Measurements from ENCODE around the gene S100A8. TPM values are rescaled to one million over a fixed set of nuclear protein-coding genes. Genes with fewer than 3 reads are reported as not detected.

The S100A8 gene
- total RNA-seq, 2 donors from 2014 or later: 19.1 to 37.1 TPM

DNA sequence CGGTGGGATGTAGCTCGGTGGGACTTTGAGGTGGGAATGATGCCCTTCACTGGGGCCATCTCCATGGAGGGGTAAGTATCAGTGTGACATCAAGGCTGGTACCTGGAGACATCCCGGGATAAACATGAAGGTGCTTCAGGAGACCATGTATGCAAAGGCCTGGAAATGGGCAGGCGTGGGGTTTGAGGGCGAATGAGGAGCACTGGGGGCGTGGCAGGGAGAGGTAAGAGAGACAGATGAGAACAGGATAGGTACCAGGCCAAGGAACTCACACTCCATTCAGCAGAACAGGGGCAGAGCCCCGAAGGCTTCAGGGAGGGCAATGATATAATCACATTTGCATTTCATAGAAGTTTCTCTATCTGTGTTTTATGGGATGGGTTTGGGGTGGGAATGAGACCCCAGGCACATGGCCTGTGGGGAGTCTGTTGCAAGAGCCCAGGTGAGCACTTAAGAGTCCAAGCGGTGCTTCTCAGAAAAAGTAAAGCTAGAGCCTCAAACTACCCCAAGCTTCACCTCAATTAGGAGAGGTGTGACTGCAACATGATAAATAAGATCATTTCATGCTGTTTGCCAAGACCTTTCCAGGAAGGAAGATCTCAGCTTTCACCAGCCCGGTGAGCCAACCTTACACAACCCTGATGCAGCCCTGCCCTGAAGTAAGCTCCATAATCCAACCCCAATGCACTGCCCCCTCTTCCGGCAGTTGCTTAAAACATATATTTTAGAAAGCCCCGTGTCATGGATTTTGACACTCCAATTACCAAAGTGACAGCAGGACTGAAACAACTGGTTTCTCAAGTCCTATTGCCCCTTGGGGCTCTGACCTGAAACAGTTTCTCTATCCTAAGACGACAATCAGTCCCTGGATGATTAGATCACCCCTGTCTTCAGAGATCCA is 25.9 kb downstream of the S100A8 start:
- no peaks in the 10 kb centered on the region for H3K36me3 ChIP-seq
- peak; percentile 42 for DNase-seq (ENCODE audit: low spot score)
- TF ChIP-seq, protein P1, sequence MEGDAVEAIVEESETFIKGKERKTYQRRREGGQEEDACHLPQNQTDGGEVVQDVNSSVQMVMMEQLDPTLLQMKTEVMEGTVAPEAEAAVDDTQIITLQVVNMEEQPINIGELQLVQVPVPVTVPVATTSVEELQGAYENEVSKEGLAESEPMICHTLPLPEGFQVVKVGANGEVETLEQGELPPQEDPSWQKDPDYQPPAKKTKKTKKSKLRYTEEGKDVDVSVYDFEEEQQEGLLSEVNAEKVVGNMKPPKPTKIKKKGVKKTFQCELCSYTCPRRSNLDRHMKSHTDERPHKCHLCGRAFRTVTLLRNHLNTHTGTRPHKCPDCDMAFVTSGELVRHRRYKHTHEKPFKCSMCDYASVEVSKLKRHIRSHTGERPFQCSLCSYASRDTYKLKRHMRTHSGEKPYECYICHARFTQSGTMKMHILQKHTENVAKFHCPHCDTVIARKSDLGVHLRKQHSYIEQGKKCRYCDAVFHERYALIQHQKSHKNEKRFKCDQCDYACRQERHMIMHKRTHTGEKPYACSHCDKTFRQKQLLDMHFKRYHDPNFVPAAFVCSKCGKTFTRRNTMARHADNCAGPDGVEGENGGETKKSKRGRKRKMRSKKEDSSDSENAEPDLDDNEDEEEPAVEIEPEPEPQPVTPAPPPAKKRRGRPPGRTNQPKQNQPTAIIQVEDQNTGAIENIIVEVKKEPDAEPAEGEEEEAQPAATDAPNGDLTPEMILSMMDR (IDR thresholded peaks at IDR 0.05): no peak
- H3K4me1 ChIP-seq: no peaks in the 10 kb centered on the region
- no peaks in the 10 kb centered on the region for H3K9me3 ChIP-seq
- no peak overlapping the region for H3K4me3 ChIP-seq
- H3K27me3 ChIP-seq: no peaks in the 10 kb centered on the region
- no peak overlapping the region for H3K27ac ChIP-seq

GRCh38 chr1:153364156-153364555 is 26.7 kb downstream of the S100A8 start:
- no peak for DNase-seq (ENCODE audit: low spot score)
- H3K9me3 ChIP-seq: no peaks in the 10 kb centered on the region
- no peaks in the 10 kb centered on the region for H3K27me3 ChIP-seq
- no peak overlapping the region for H3K4me3 ChIP-seq
- no peaks in the 10 kb centered on the region for H3K36me3 ChIP-seq
- TF ChIP-seq, protein P1 (IDR thresholded peaks at IDR 0.05): no peak
- no peak overlapping the region for H3K27ac ChIP-seq
- H3K4me1 ChIP-seq: no peaks in the 10 kb centered on the region

GRCh38 chr1:153363641-153364040 is 27.2 kb downstream of the S100A8 start:
- TF ChIP-seq, protein P1 (IDR thresholded peaks at IDR 0.05): no peak
- DNase-seq (ENCODE audit: low spot score): peak; percentile 21
- H3K27ac ChIP-seq: no peak overlapping the region
- H3K27me3 ChIP-seq: no peaks in the 10 kb centered on the region
- H3K9me3 ChIP-seq: no peaks in the 10 kb centered on the region
- H3K36me3 ChIP-seq: no peaks in the 10 kb centered on the region
- no peaks in the 10 kb centered on the region for H3K4me1 ChIP-seq
- H3K4me3 ChIP-seq: no peak overlapping the region

DNA sequence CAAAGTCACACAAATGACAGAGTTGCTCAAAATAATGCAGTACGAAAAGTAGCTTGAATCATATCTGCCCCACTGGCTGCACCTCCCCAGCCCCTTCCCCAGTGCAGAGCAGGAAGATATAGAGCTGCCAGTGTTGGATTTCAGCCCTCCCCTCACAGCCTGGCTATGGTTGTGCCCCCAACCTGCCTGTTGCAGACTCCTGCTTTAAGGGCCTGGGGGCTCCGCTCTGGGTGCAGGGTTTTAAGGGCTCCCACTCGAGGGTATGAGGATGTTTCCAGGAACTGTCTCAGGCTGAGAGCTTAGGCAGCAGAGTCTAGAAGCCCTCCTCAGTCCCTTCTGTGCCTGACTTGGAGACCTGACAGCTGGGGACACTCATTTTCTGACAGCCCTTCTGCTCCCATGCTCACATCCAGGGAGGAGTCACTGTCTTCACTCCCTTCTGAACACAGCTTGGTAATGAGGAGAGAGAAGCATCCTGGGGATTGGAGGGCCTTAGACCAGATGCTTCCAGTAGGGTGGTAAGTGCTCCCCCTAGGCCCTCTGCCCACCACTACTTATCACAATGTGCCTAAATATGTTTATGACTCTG is 28.6 kb downstream of the S100A8 start:
- TF ChIP-seq, protein P1 (IDR thresholded peaks at IDR 0.05): no peak

DNA sequence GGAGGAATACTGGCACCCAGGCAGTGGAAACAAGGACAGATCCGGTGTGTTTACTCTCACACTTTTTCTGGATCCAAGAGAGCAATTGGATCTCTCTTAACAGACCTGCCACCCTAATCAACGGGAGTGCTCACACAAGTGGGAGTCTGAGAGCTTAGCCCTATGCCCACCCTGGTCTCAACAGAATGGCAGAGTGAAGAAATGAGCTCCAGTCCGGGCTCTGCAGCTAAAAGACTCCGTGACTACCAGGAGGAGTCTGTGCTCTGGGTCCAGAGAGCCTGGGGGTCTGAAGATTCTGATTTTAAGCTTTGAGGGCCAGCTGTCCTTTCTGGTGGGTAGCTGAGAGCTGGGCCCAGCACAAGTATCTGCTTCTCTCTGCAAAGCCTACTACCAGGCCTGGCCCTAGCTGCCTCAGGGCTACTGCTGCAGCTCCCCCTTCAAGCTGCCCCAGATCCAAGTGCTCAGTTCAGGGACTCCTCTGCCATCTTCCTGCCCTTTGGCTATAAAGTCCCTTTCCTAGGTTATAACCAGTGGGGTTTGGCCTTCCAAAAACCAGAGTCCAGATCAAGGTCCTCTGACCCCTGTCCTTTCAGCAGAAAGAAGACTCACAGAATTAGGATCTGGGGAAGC is 29.3 kb downstream of the S100A8 start:
- Histone ChIP-seq H3K4me1 (no peaks in the 10 kb centered on the region), H3K27me3 (no peaks in the 10 kb centered on the region), H3K27ac (no peak overlapping the region), H3K4me3 (no peak overlapping the region), H3K36me3 (no peaks in the 10 kb centered on the region), H3K9me3 (no peaks in the 10 kb centered on the region)
- no peak for DNase-seq (ENCODE audit: low spot score)
- TF ChIP-seq, protein P1 (IDR thresholded peaks at IDR 0.05): no peak

More for the DNA sequence above, 28.6 kb downstream of the S100A8 start:
- Histone ChIP-seq H3K36me3 (no peaks in the 10 kb centered on the region), H3K27me3 (no peaks in the 10 kb centered on the region), H3K4me1 (no peaks in the 10 kb centered on the region), H3K27ac (no peak overlapping the region), H3K9me3 (no peaks in the 10 kb centered on the region), H3K4me3 (no peak overlapping the region)
- DNase-seq (ENCODE audit: low spot score): peak; percentile 50

Data from right atrium auricular region (tissue), 2 donors.